Measurements from ENCODE around the gene PHRF1. TPM values are rescaled to one million over a fixed set of nuclear protein-coding genes. Genes with fewer than 3 reads are reported as not detected.
A peak's percentile ranks its signal among the peaks of the same experiment; 100 is the strongest.

Gene PHRF1
- polyA plus RNA-seq, 1 donor from 2014 or later: 8.5 TPM

DNA sequence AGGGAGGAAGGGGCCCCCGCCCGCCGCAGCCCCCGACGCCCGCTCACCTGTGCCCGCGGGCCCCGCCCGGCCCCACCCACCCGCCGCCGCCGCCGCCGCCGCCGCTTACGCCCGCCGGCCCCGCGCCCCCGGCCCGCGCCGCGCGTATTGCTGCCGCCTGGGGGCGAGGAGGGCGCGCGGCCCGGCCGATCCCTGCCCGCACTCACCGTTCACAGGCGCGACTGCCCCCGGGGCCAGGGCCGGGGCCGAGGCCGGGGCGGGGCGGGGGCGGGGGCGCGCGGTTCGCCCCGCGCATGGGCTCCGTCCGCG is 41.1 kb upstream of the PHRF1 start:
- peak overlapping the region; percentile 82 for H3K9ac ChIP-seq (ENCODE audit: low read length)
- no peak overlapping the region for H2AFZ ChIP-seq (ENCODE audit: low read depth, low read length)
- TF ChIP-seq EP300 (conservative IDR thresholded peaks at IDR 0.05; ENCODE audit: poor library complexity, severe bottlenecking): no peak
- no peak for TF ChIP-seq TAF1 (IDR thresholded peaks at IDR 0.05; ENCODE audit: low read depth)
- no peak for TF ChIP-seq RAD21 (conservative IDR thresholded peaks at IDR 0.05)
- no peak for TF ChIP-seq MXI1 (conservative IDR thresholded peaks at IDR 0.05; ENCODE audit: poor library complexity, severe bottlenecking)
- TF ChIP-seq, protein P1, sequence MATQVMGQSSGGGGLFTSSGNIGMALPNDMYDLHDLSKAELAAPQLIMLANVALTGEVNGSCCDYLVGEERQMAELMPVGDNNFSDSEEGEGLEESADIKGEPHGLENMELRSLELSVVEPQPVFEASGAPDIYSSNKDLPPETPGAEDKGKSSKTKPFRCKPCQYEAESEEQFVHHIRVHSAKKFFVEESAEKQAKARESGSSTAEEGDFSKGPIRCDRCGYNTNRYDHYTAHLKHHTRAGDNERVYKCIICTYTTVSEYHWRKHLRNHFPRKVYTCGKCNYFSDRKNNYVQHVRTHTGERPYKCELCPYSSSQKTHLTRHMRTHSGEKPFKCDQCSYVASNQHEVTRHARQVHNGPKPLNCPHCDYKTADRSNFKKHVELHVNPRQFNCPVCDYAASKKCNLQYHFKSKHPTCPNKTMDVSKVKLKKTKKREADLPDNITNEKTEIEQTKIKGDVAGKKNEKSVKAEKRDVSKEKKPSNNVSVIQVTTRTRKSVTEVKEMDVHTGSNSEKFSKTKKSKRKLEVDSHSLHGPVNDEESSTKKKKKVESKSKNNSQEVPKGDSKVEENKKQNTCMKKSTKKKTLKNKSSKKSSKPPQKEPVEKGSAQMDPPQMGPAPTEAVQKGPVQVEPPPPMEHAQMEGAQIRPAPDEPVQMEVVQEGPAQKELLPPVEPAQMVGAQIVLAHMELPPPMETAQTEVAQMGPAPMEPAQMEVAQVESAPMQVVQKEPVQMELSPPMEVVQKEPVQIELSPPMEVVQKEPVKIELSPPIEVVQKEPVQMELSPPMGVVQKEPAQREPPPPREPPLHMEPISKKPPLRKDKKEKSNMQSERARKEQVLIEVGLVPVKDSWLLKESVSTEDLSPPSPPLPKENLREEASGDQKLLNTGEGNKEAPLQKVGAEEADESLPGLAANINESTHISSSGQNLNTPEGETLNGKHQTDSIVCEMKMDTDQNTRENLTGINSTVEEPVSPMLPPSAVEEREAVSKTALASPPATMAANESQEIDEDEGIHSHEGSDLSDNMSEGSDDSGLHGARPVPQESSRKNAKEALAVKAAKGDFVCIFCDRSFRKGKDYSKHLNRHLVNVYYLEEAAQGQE (IDR thresholded peaks at IDR 0.05; ENCODE audit: borderline replicate concordance): no peak
- TF ChIP-seq, protein P2, sequence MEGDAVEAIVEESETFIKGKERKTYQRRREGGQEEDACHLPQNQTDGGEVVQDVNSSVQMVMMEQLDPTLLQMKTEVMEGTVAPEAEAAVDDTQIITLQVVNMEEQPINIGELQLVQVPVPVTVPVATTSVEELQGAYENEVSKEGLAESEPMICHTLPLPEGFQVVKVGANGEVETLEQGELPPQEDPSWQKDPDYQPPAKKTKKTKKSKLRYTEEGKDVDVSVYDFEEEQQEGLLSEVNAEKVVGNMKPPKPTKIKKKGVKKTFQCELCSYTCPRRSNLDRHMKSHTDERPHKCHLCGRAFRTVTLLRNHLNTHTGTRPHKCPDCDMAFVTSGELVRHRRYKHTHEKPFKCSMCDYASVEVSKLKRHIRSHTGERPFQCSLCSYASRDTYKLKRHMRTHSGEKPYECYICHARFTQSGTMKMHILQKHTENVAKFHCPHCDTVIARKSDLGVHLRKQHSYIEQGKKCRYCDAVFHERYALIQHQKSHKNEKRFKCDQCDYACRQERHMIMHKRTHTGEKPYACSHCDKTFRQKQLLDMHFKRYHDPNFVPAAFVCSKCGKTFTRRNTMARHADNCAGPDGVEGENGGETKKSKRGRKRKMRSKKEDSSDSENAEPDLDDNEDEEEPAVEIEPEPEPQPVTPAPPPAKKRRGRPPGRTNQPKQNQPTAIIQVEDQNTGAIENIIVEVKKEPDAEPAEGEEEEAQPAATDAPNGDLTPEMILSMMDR (IDR thresholded peaks at IDR 0.05; ENCODE audit: poor library complexity, severe bottlenecking): no peak
- no peak for TF ChIP-seq POLR2AphosphoS5 (IDR thresholded peaks at IDR 0.05)
- no peak for TF ChIP-seq EZH2 (IDR thresholded peaks at IDR 0.05; ENCODE audit: borderline replicate concordance, insufficient read depth, low read length, poor library complexity, severe bottlenecking)
- TF ChIP-seq SMC3 (conservative IDR thresholded peaks at IDR 0.05; ENCODE audit: poor library complexity): no peak
- no peak overlapping the region for H3K4me2 ChIP-seq (ENCODE audit: low read length)
- H3K4me3 ChIP-seq (ENCODE audit: low read length): peak overlapping the region; percentile 92
- no peak overlapping the region for H3K27ac ChIP-seq (ENCODE audit: low read length)
- H3K27me3 ChIP-seq (ENCODE audit: insufficient read depth, low read depth, low read length): no peaks in the 10 kb centered on the region
- H3F3A ChIP-seq (ENCODE audit: insufficient read depth, low read length, poor library complexity, severe bottlenecking): no peaks in the 10 kb centered on the region
- no peaks in the 10 kb centered on the region for H3K9me3 ChIP-seq (ENCODE audit: low read length)
- no peaks in the 10 kb centered on the region for H3K9me2 ChIP-seq (ENCODE audit: insufficient read depth, low read length)
- no peaks in the 10 kb centered on the region for H4K20me1 ChIP-seq (ENCODE audit: insufficient read depth)
- peaks cover 8% of the 10 kb centered on the region for H3K79me2 ChIP-seq (replicated peaks; ENCODE audit: insufficient read depth, low read length)
- no peaks in the 10 kb centered on the region for H3K36me3 ChIP-seq (ENCODE audit: insufficient read depth, low read length)

DNA sequence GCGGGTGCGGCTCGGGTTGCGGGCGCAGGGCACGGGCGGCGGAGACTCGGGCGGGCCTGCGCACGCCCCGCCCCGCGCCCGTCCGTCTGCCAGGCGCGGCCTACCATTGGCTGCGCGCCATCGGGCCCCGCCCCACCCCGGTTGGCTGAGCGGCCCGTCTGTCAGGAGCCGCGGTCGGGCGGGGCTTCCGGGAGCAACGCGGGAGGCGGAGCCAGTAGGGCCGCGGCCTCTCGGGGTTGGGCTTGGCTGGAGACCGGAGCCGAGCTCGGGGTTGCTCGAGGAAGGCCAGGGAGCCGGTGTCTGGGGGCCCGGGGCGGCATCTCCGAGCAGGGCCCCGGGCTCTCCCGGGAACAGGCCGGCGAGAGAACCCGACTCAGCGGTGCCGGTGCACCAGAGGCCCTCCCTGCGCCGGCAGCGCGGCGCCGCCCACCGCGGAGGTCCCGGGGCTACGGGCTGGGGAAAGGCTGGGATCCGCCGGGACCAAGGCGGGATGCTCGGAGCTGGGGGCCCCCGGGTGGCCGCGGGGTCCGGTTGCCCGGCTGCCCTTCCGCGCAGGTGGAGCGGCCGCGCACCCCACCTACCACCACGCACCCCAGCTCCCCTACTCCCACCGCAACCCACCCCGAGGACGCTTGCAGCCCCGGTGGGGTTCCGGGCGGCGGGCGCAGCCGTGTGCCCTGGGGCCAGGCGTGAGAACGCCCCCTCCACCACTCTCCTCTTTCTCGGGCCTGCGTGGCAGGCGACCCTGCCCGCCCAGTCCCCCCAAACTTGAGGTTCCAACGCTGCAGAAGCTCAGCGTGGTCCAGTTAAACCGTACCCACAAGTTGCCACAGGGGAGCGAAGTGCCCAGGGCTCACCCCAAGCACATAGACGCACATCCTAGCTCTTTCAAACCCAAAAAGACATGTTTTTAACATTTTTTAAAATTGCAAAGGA is 40.5 kb upstream of the PHRF1 start, which contains the start of gene HRAS:
TSS of gene HRAS (minus strand) at position 58 of the 936 bp plus-strand sequence.
- H3K4me3 ChIP-seq (ENCODE audit: low read length): peak within 1 kb of the TSS; percentile 92
- no peaks in the 10 kb centered on the region for H4K20me1 ChIP-seq (ENCODE audit: insufficient read depth)
- peak within 1 kb of the TSS; percentile 40 for H2AFZ ChIP-seq (ENCODE audit: low read depth, low read length)

More for the DNA sequence above, 40.5 kb upstream of the PHRF1 start, which contains the start of gene HRAS:
- Histone ChIP-seq H3K27ac (ENCODE audit: low read length) (peak within 1 kb of the TSS; percentile 79), H3K9ac (ENCODE audit: low read length) (peak within 1 kb of the TSS; percentile 83), H3K79me2 (replicated peaks; ENCODE audit: insufficient read depth, low read length) (peaks cover 8% of the 10 kb centered on the region), H3K4me2 (ENCODE audit: low read length) (peak within 1 kb of the TSS; percentile 80), H3F3A (ENCODE audit: insufficient read depth, low read length, poor library complexity, severe bottlenecking) (no peaks in the 10 kb centered on the region), H3K36me3 (ENCODE audit: insufficient read depth, low read length) (no peaks in the 10 kb centered on the region), H3K9me2 (ENCODE audit: insufficient read depth, low read length) (no peaks in the 10 kb centered on the region), H3K9me3 (ENCODE audit: low read length) (no peaks in the 10 kb centered on the region), H3K27me3 (ENCODE audit: insufficient read depth, low read depth, low read length) (no peaks in the 10 kb centered on the region)
- TF ChIP-seq TAF1 (IDR thresholded peaks at IDR 0.05; ENCODE audit: low read depth) (peak; percentile 73), SMC3 (conservative IDR thresholded peaks at IDR 0.05; ENCODE audit: poor library complexity) (peak; percentile 34), MXI1 (conservative IDR thresholded peaks at IDR 0.05; ENCODE audit: poor library complexity, severe bottlenecking) (peak; percentile 52), RAD21 (conservative IDR thresholded peaks at IDR 0.05) (no peak), EZH2 (IDR thresholded peaks at IDR 0.05; ENCODE audit: borderline replicate concordance, insufficient read depth, low read length, poor library complexity, severe bottlenecking) (no peak), POLR2AphosphoS5 (IDR thresholded peaks at IDR 0.05) (peak; percentile 90), EP300 (conservative IDR thresholded peaks at IDR 0.05; ENCODE audit: poor library complexity, severe bottlenecking) (no peak)
- TF ChIP-seq, protein P2 (IDR thresholded peaks at IDR 0.05; ENCODE audit: poor library complexity, severe bottlenecking): no peak
- TF ChIP-seq, protein P1 (IDR thresholded peaks at IDR 0.05; ENCODE audit: borderline replicate concordance): peak; percentile 32
